ENCODE measurements around the gene ABCF2.

- TF ChIP-seq GATA2 (IDR thresholded peaks at IDR 0.05; ENCODE audit: low read depth, low read length) (no peak), GATA3 (IDR thresholded peaks at IDR 0.05; ENCODE audit: low read depth, low read length) (no peak)
Measured at GRCh38 chr7:151178236-151178635, 48.8 kb downstream of the ABCF2 start.

All from SH-SY5Y (cell line).